ENCODE data around the gene LARGE1. TPM values are rescaled to one million over a fixed set of nuclear protein-coding genes. Genes with fewer than 3 reads are reported as not detected.

LARGE1 gene
- total RNA-seq, 4 donors from 2014 or later: 18.7 to 82.1 (median 39.2) TPM

GRCh38 chr22:33691057-33691630, 229.1 kb downstream of the LARGE1 start:
- TF ChIP-seq POLR2A (IDR thresholded peaks at IDR 0.05) (no peak), CTCF (IDR thresholded peaks at IDR 0.05) (no peak)
- Histone ChIP-seq H3K27ac (no peak overlapping the region), H3K36me3 (no peaks in the 10 kb centered on the region), H3K4me1 (no peaks in the 10 kb centered on the region), H3K4me3 (no peak overlapping the region), H3K27me3 (no peaks in the 10 kb centered on the region), H3K9me3 (no peaks in the 10 kb centered on the region)
- intact Hi-C loops (cut with DNase I; ENCODE audit: low total_unique reads): no loop called here
- no peak for DNase-seq

GRCh38 chr22:33688903-33689302, 231.4 kb downstream of the LARGE1 start:
- H3K9me3 ChIP-seq: no peaks in the 10 kb centered on the region
- H3K4me3 ChIP-seq: no peak overlapping the region
- H3K27ac ChIP-seq: no peak overlapping the region
- no peaks in the 10 kb centered on the region for H3K36me3 ChIP-seq
- TF ChIP-seq CTCF (IDR thresholded peaks at IDR 0.05) (no peak), POLR2A (IDR thresholded peaks at IDR 0.05) (no peak)
- no peaks in the 10 kb centered on the region for H3K27me3 ChIP-seq
- no peak for DNase-seq
- intact Hi-C loops (cut with DNase I; ENCODE audit: low total_unique reads): no loop called here
- no peaks in the 10 kb centered on the region for H3K4me1 ChIP-seq

- no peak overlapping the region for H3K4me3 ChIP-seq
- no peaks in the 10 kb centered on the region for H3K27me3 ChIP-seq
- TF ChIP-seq CTCF (IDR thresholded peaks at IDR 0.05) (no peak), POLR2A (IDR thresholded peaks at IDR 0.05) (no peak)
- H3K36me3 ChIP-seq: no peaks in the 10 kb centered on the region
- intact Hi-C loops (cut with DNase I; ENCODE audit: low total_unique reads): no loop called here
- H3K9me3 ChIP-seq: no peaks in the 10 kb centered on the region
- H3K27ac ChIP-seq: no peak overlapping the region
- DNase-seq: no peak
- H3K4me1 ChIP-seq: no peaks in the 10 kb centered on the region
These were observed 232.8 kb downstream of the LARGE1 start for GRCh38 chr22:33687464-33687863.

- Histone ChIP-seq H3K9me3 (no peaks in the 10 kb centered on the region), H3K4me1 (no peaks in the 10 kb centered on the region), H3K4me3 (no peak overlapping the region), H3K27ac (no peak overlapping the region), H3K27me3 (no peaks in the 10 kb centered on the region), H3K36me3 (no peaks in the 10 kb centered on the region)
- DNase-seq: no peak
- TF ChIP-seq POLR2A (IDR thresholded peaks at IDR 0.05) (no peak), CTCF (IDR thresholded peaks at IDR 0.05) (no peak)
- intact Hi-C loops (cut with DNase I; ENCODE audit: low total_unique reads): no loop called here
These were observed 236.2 kb downstream of the LARGE1 start for GRCh38 chr22:33684087-33684486.

- DNase-seq: no peak
- Histone ChIP-seq H3K27ac (no peak overlapping the region), H3K9me3 (no peaks in the 10 kb centered on the region), H3K4me3 (no peak overlapping the region), H3K4me1 (no peaks in the 10 kb centered on the region), H3K36me3 (no peaks in the 10 kb centered on the region), H3K27me3 (no peaks in the 10 kb centered on the region)
- TF ChIP-seq CTCF (IDR thresholded peaks at IDR 0.05): no peak
- TF ChIP-seq POLR2A (IDR thresholded peaks at IDR 0.05): no peak
- intact Hi-C loops (cut with DNase I; ENCODE audit: low total_unique reads): no loop called here
These were observed 237.3 kb downstream of the LARGE1 start for GRCh38 chr22:33682927-33683326.

All from uterus (tissue), 4 donors.